Endometrial microvascular endothelial cells (primary cell): ENCODE data around the gene PARS2. TPM values are rescaled to one million over a fixed set of nuclear protein-coding genes. Genes with fewer than 3 reads are reported as not detected.

ENCODE experiments used
- in situ Hi-C: cut with HindIII; loops from 2 replicates; pipeline ENCODE4 v1.10.0; 2017; ENCODE audit warnings: low sequenced_read_pairs, low pct_unique_long_range_greater_than_20kb; ENCODE audit errors: inconsistent ontology term
- total RNA-seq: library from RNA; depleted of rRNA; stranded (reverse); fragments of >200 nt; gene quantifications from one replicate; pipeline ENCODE4 v1.2.3, GENCODE V29; 2015; ENCODE audit errors: inconsistent ontology term

PARS2 gene
- total RNA-seq, 1 donor from 2014 or later, result 2.9 TPM

DNA sequence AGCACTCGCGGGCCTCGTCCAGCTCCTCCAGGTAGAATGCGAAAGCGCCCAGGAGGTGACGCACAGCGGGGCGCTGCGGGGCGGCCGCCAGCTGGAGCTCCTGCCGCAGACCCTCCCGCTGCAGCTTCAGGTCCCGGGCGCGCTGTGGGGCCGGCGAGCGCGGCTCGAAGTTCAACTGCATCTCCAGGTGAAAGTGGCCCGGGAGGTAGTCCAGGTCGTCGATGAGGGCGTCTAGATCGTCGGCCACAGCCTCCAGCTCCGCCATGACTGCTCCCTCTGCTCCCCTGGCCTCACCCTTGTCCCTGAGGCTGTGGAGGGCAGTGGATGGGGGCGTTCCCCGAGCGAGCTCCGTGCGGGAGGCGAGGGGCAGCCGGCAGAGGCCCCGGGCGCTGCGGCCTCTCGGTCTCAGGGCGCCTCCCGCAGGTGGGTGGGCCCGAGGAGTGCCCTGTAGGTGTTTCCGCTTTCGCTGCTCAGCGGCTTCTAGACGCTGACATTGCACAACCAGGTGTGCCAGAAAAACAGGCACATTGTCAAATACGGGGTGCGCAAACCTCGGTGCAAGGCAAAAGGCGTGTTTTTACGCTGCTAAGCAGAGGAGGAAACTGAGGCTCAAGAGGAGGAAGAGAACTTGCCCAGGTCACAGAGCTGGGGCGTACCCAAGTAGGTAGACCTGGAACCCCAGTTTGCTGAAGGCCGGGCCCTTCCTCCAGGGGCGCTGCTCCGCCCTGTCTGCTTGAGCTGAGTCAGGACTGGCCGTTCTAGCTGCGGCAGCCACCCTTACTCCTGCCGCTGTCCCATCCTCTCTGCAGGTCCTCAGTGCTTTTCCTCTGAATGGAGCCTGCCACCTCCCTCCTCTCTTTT, 36.8 kb upstream of the PARS2 start, which contains the start of gene TTC22:
Gene TTC22 (minus strand): TSS at position 425 of the 861 bp plus-strand sequence. CDS start 160 bp downstream, at position 265.
- in situ Hi-C loops, result no loop called here

DNA sequence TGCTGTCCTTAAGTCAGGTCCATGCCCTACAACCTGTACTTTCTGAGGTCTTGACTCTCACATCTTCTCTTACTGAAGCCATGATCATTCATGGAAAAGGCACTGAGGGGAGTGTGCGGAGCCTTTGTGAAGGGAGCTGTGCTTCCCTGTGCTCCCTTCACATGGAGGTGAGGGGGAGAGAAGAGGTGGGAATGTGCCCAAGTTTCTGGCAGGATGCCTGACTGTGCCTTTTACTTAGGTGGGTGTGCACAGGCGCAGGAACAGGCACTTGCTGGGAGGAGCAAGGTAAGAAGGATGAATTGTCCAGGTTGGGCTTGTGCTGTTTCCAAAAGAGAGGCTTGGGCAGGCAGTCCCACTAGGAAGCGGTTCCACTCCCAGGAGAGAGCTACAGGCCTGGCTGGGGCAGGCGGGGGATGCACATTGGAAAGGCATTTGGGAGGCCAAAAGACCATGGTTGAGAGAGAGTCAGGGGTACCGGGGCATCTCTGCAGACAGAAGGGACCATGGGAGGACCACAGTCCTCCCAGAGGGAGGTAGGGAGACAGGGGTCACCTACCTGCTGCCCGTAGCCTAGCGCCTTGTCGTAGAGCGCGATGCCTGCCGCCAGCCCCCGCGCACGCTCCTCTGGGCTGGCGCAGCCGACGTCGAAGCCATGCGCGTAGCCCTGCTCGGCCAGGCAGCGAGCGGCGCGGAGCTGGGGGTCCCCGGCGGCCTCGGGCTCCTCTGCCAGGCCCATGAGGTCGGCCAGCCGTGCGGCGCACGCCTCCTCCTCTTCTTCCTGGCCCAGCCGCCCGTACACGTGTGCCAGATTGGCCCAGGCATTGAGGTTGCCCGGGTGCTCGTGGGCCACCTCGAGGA, 35.9 kb upstream of the PARS2 start:
- in situ Hi-C loops, result no loop called here

GRCh38 chr1:54798769-54799641, 34.7 kb upstream of the PARS2 start:
- in situ Hi-C loops, result no loop called here

DNA sequence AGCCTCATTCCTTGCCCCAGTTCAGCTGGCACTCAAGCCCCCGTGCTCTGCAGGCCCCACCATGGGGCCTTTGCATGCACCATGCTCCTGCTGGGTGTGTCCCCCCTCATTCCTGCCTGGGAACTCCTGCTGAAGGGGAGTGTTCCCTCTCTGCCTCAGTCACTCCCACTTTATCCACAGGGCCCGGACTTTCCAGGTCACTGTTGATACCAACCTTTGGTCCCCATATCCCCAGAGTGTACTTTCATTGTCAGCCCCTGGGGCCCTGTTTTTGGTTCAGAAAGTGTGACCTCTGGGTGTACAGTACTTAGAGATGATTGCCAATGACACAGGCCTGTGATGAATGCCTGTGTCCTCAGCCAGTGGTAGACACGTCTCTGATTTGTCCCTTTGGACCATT, 33.9 kb upstream of the PARS2 start:
- in situ Hi-C loops, result no loop called here

GRCh38 chr1:54796902-54797301, 32.6 kb upstream of the PARS2 start:
- in situ Hi-C loops, result no loop called here

- in situ Hi-C loops, result no loop called here
These were observed 31.6 kb upstream of the PARS2 start for GRCh38 chr1:54795841-54796468.

DNA sequence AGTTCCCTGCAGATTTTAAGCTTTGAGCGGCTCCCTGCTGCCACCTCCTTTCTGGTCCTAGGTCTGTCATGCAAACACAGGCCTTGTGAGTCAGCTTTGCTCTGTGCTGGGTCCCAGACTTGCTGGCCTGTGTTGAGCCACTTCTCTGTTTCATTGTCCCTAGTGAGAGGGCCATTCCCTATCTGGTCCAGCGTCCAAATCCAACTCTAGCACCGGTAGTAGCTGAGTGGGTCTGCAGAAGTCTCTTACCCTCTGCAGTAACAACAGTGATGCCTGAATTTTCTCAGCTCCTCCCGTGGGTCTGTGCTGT, 31.0 kb upstream of the PARS2 start:
- in situ Hi-C loops, result no loop called here

- in situ Hi-C loops, result no loop called here
These were observed 30.4 kb upstream of the PARS2 start for GRCh38 chr1:54794451-54795355.

DNA sequence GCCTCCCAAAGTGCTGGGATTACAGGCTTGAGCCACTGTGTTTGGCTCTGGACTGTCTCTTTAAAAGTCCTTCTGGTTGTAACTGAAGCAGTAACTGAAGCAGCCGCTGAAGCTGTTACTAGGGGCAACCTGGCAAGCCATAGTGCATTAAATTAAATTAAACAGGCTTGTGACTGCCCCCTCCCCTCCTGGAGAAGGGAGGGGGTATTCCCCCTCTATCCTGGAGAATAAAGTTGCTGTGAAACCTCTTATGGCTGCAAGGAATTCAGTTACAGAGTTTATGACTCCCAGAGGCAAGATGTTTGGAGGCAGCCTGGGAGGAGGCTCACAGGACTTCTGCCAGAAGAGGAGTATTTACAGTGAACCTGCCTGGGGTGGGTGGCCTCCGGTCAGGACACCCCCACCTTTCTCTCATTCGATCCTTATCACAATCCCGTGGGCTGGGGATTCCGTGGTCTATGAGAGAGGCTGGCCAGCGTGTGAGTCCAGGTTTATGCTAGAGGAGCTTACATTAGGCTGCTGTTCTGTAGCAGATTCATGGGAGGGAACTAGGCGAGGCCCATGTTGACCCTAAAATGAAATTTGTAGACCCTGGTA, 28.5 kb upstream of the PARS2 start:
- in situ Hi-C loops, result no loop called here

DNA sequence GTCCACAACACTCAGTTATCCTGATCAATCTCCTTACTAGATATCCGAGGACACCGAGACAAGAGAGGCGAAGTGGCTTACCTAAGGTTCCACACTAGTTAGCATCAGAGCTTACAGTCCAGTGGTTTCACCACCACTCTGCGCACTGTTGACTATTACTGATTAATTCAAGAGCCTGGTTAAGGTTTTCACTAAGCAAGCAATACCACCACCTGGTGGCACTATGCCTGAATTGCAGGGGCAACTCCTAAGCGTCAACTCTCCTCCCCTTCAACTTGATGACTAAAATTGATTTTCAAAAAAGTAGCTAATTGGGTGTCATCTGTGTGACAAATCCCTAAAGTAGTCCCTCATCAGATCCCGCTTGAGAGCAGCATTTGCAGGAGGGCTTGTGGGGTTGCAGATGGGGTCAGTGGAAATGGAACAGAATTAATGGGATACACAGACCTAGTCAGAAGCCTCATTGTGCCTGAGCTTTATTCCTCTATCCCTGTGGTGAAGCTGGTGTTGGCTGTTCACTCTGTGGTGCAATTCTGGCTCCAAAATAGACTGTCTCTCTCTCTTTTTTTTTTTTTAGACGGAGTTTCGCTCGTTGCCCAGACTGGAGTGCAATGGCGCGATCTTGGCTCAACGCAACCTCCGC, 27.7 kb upstream of the PARS2 start:
- in situ Hi-C loops, result no loop called here

- in situ Hi-C loops, result no loop called here
These were observed 24.1 kb upstream of the PARS2 start for GRCh38 chr1:54788459-54788858.

GRCh38 chr1:54787604-54788003, 23.3 kb upstream of the PARS2 start:
- in situ Hi-C loops, result no loop called here

DNA sequence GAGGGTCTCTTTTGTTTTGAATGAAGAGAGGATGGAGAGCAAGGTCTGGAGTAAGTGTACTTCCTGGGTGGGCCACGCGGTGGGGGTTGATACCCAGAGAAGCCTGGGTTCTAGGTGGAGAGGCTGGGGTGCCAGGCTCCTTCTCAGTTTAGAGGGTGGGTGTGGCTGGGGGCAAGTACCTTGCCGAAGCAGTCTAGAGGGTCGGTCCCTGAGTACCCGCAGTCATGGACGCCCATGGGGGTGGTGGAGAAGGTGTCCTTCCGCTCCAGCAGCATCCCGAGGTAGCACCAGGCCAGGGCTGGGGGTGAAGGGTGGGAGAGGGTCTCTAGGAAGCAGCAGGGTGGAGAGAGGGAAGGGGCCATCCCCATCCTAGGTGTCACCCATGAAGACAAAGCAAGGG, 22.5 kb upstream of the PARS2 start:
- in situ Hi-C loops, result no loop called here

DNA sequence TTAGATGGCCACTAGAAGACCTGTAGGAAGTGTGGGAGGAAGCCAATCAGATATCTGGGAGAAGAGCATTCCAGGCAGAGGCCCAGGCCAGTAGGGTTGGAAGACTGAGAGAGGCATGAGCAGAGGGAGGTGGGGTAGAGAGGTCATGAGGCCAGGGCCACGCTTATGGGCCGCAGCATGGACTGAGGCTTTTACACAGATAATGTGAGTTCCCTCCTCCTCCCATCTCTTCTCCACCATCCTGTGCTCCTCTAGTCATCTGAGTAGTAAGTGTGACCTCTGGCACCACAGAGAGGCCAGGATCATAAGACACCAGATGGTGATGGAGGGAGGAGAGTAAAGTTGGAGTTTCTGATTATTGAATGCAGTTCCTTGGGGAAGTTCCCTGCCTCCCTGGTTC, 19.7 kb upstream of the PARS2 start:
- in situ Hi-C loops, result no loop called here

- in situ Hi-C loops, result no loop called here
These were observed 18.3 kb upstream of the PARS2 start for GRCh38 chr1:54782588-54782987.

GRCh38 chr1:54782156-54782555, 17.8 kb upstream of the PARS2 start:
- in situ Hi-C loops, result no loop called here
